Common myeloid progenitor, CD34-positive (primary cell): Measurements from ENCODE around the gene GHRHR.

Experiments used
- CTCF ChIA-PET: fragments of 350-600 bp; sonication (Branson Sonifier 250); formaldehyde crosslinking; loops from one replicate; lab custom pipeline; 2021; ENCODE audit warnings: antibody characterized with exemption; lab: Charles Lee
- POLR2A ChIA-PET: fragments of 350-600 bp; sonication (Branson Sonifier 250); formaldehyde crosslinking; loops from one replicate; lab custom pipeline; 2021; ENCODE audit warnings: antibody characterized with exemption; lab: Charles Lee
- DNase-seq, 3 donors: peaks; one replicate each; pipeline versions ENCODE4 v3.0.0 to v3.0.0-alpha.2; 2013
- H3K27ac ChIP-seq, 2 experiments: 1 replicate in 1 of 2; 2 replicates in 1 of 2; pipeline ENCODE4 v1.7.0; 2013; ENCODE audit warnings: inconsistent platforms in 2 of 2, low read length in 2 of 2, mild to moderate bottlenecking in 2 of 2, low read depth in 1 of 2, moderate library complexity in 1 of 2; ENCODE audit not compliant: severe bottlenecking in 2 of 2, insufficient read depth in 1 of 2, poor library complexity in 1 of 2
- H3K27me3 ChIP-seq, 5 experiments: replicated peaks in 2 of 5; 1 replicate in 3 of 5; 2 replicates in 2 of 5; pipeline versions ENCODE4 v1.6.1 to v1.7.0; 2013; ENCODE audit warnings: low read length in 4 of 5, mild to moderate bottlenecking in 2 of 5, moderate library complexity in 2 of 5, inconsistent platforms in 1 of 5; ENCODE audit not compliant: insufficient read depth in 5 of 5, control insufficient read depth in 4 of 5
- H3K36me3 ChIP-seq, 4 experiments: 1 replicate in 2 of 4; 2 replicates in 2 of 4; pipeline versions ENCODE4 v1.6.1 to v1.7.0; 2013; ENCODE audit warnings: low read length in 3 of 4, control low read depth in 1 of 4, mild to moderate bottlenecking in 1 of 4; ENCODE audit not compliant: control insufficient read depth in 4 of 4, insufficient read depth in 4 of 4
- H3K4me1 ChIP-seq, 4 experiments: 1 replicate in 3 of 4; 2 replicates in 1 of 4; pipeline versions ENCODE4 v1.6.1 to v1.7.1; 2013; ENCODE audit warnings: low read length in 3 of 4, mild to moderate bottlenecking in 3 of 4, control low read depth in 1 of 4, inconsistent platforms in 1 of 4, moderate library complexity in 1 of 4; ENCODE audit not compliant: control insufficient read depth in 4 of 4, insufficient read depth in 4 of 4; ENCODE audit errors: control extremely low read depth in 1 of 4
- H3K4me3 ChIP-seq, 7 experiments: 1 replicate in 4 of 7; 2 replicates in 3 of 7; pipeline versions ENCODE4 v1.5.1 to v1.7.0; 2013; ENCODE audit warnings: mild to moderate bottlenecking in 7 of 7, low read length in 6 of 7, moderate library complexity in 6 of 7, inconsistent platforms in 2 of 7, low read depth in 2 of 7, control low read depth in 1 of 7; ENCODE audit not compliant: insufficient read depth in 4 of 7, control insufficient read depth in 1 of 7; ENCODE audit errors: extremely low read depth in 1 of 7
- H3K9me3 ChIP-seq, 5 experiments: 1 replicate in 4 of 5; 2 replicates in 1 of 5; pipeline versions ENCODE4 v1.6.1 to v1.7.1; 2013; ENCODE audit warnings: low read length in 4 of 5, mild to moderate bottlenecking in 2 of 5, inconsistent platforms in 1 of 5, low read depth in 1 of 5, moderate library complexity in 1 of 5; ENCODE audit not compliant: control insufficient read depth in 4 of 5, insufficient read depth in 2 of 5; ENCODE audit errors: control extremely low read depth in 1 of 5
- WGBS: methylation state at CpG from one replicate; pipeline ENCODE4 v1.1.5; 2013; ENCODE audit not compliant: insufficient coverage; 5-methylcytosine and 5-hydroxymethylcytosine counted together

GHRHR gene

DNA sequence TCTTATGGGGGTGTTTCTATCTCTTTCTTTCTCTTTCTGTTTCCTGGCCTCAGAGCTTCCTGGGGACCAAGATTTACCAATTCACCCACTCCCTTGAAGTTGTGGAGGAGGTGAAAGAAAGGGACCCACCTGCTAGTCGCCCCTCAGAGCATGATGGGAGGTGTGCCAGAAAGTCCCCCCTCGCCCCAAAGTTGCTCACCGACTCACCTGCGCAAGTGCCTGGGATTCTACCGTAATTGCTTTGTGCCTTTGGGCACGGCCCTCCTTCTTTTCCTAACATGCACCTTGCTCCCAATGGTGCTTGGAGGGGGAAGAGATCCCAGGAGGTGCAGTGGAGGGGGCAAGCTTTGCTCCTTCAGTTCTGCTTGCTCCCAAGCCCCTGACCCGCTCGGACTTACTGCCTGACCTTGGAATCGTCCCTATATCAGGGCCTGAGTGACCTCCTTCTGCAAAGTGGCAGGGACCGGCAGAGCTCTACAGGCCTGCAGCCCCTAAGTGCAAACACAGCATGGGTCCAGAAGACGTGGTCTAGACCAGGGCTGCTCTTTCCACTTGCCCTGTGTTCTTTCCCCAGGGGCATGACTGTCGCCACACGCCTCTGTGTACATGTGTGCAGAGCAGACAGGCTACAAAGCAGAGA is 39.9 kb upstream of the GHRHR start:
- DNase-seq, result no peak
- Histone ChIP-seq H3K4me1 (peaks cover 0 to 4% (median 1%) of the 10 kb centered on the region in 4 experiments), H3K9me3 (peaks cover 0 to 10% (median 0%) of the 10 kb centered on the region in 5 experiments), H3K36me3 (no peaks in the 10 kb centered on the region), H3K4me3 (no peak overlapping the region), H3K27me3 (no peaks in the 10 kb centered on the region), H3K27ac (no peak overlapping the region)
- CTCF ChIA-PET, result interaction anchor here (1.2 to 1.8 kb wide), 3 partner anchors 10 to 60 kb away, joined by 3 to 5 read pairs (median 5); no protein-coding TSS in a partner anchor
- WGBS, result 100% methylated on average over 7 of the region's 13 CpGs
- POLR2A ChIA-PET, result no interaction called here

DNA sequence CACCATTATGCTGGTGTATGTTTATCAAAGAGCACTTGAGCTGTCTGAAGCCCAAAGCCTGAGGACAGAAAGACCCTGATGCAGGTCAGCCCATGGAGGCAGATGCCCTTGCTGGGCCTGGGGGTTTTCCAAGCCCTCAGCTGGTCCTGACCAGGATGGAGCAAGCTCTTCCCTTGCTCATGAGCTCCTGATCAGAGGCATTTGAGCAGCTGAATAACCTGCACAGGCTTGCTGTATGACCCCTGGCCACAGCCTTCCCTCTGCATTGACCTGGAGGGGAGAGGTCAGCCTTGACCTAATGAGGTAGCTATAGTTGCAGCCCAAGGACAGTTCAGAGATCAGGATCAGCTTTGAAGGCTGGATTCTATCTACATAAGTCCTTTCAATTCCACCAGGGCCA is 39.1 kb upstream of the GHRHR start:
- H3K36me3 ChIP-seq, result no peaks in the 10 kb centered on the region
- DNase-seq, result no peak
- peaks cover 0 to 4% (median 1%) of the 10 kb centered on the region in 4 experiments for H3K4me1 ChIP-seq
- H3K27ac ChIP-seq, result no peak overlapping the region
- POLR2A ChIA-PET, result no interaction called here
- H3K9me3 ChIP-seq, result peaks cover 0 to 10% (median 0%) of the 10 kb centered on the region in 5 experiments
- peaks cover 0 to 1% (median 0%) of the 10 kb centered on the region in 5 experiments for H3K27me3 ChIP-seq
- no peak overlapping the region for H3K4me3 ChIP-seq
- CTCF ChIA-PET, result interaction anchor here (1.5 to 1.8 kb wide), 2 partner anchors 9 to 14 kb away, joined by 5 read pairs; no protein-coding TSS in a partner anchor

DNA sequence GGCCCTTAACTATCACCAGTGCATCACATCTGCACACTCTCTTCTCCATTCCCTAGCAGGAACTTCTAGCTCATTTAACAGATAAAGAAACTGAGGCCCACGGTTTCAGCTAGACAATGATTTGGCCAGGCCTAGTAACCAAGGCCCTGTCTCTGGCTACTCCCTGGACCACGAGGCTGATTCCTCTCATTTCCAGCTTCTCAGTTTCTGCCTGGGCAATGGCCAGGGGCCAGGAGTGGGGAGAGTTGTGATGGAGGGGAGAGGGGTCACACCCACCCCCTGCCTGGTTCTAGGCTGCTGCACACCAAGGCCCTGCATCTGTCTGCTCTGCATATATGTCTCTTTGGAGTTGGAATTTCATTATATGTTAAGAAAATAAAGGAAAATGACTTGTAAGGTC is 38.6 kb upstream of the GHRHR start:
- Histone ChIP-seq H3K27ac (no peak overlapping the region), H3K27me3 (peaks cover 0 to 1% (median 0%) of the 10 kb centered on the region in 5 experiments), H3K36me3 (no peaks in the 10 kb centered on the region), H3K4me1 (peaks cover 0 to 4% (median 1%) of the 10 kb centered on the region in 4 experiments), H3K4me3 (no peak overlapping the region), H3K9me3 (peaks cover 0 to 10% (median 0%) of the 10 kb centered on the region in 5 experiments)
- no peak for DNase-seq
- CTCF ChIA-PET, result interaction anchor here (1.5 to 1.8 kb wide), 2 partner anchors 8 to 13 kb away, joined by 5 read pairs; no protein-coding TSS in a partner anchor
- POLR2A ChIA-PET, result no interaction called here
- WGBS, result 80% methylated on average over 1 of the region's 2 CpGs

DNA sequence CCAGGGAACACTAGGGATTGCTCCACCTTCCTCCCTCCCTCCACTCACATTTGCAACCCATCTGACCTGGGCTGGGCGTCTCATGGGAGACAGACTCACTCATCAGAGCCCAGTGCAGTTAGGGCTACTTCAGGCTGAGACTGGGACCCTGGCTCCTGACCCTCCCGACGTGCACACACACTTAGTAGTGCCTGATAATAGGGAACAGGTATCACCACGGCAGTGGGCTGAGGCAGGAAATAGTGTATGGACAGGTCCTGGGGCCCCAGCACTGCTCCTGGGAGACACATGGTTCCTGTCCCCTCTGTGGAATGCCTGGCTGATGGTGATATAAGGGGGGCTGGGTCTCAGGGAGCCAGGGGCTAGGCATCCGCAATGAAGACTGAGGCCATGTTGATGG is 37.8 kb upstream of the GHRHR start:
- DNase-seq, result no peak
- Histone ChIP-seq H3K9me3 (peaks cover 0 to 10% (median 0%) of the 10 kb centered on the region in 5 experiments), H3K4me1 (peaks cover 0 to 4% (median 1%) of the 10 kb centered on the region in 4 experiments), H3K27me3 (peaks cover 0 to 1% (median 0%) of the 10 kb centered on the region in 5 experiments), H3K27ac (no peak overlapping the region), H3K4me3 (no peak overlapping the region), H3K36me3 (no peaks in the 10 kb centered on the region)
- ChIA-PET CTCF (no interaction called here), POLR2A (no interaction called here)
- 84% methylated on average over 5 of the region's 5 CpGs for WGBS

DNA sequence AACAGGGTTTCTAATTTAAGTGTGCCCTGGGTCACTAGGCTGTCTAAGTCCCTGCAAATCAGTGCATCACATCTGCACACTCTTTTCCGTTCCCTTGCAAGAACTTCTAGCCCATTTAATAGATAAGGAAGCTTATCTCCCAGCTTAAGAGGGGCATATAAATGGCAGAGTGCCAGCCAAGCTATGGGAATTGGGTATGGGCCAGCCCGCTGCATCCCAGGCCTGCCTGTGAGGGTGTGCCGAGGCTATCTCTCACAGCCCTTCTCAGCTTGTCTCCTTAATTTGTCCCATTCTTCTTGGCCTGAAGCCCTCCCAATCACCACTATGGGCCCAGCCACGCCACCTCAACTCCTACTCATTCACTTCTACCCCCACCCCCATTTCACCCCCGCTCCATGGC is 37.4 kb upstream of the GHRHR start:
- Histone ChIP-seq H3K4me1 (peaks cover 0 to 4% (median 1%) of the 10 kb centered on the region in 4 experiments), H3K4me3 (no peak overlapping the region), H3K36me3 (no peaks in the 10 kb centered on the region), H3K27me3 (peaks cover 0 to 1% (median 0%) of the 10 kb centered on the region in 5 experiments), H3K27ac (no peak overlapping the region), H3K9me3 (peaks cover 0 to 10% (median 0%) of the 10 kb centered on the region in 5 experiments)
- ChIA-PET CTCF (no interaction called here), POLR2A (no interaction called here)
- WGBS, result 80% methylated on average over 2 of the region's 5 CpGs
- peak; percentile 56 to 81 (median 67) for DNase-seq

DNA sequence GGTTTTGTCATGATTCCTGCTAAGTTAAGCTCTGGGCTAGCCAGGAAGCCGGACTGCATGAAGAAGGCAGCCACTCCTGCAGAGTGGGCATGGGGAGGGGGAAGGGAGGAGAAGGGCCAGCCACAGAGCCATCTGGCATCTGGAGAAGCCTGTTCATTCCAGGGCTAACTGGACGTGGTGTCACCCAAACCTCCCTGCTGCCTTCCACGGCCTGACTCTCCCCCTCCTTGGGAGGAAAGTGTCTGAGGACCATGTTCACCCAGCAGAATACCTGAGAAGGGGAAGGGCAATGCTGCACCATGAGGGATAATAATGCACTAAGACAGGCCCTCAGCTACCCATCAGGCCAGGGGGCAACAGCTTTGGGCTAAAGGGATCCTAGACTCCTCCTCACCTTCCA is 36.7 kb upstream of the GHRHR start:
- WGBS, result 97% methylated on average over 3 of the region's 3 CpGs
- no peak for DNase-seq
- Histone ChIP-seq H3K27me3 (peaks cover 0 to 2% (median 0%) of the 10 kb centered on the region in 5 experiments), H3K4me1 (peaks cover 0 to 4% (median 1%) of the 10 kb centered on the region in 4 experiments), H3K4me3 (no peak overlapping the region), H3K9me3 (peaks cover 0 to 10% (median 0%) of the 10 kb centered on the region in 5 experiments), H3K36me3 (no peaks in the 10 kb centered on the region), H3K27ac (no peak overlapping the region)
- POLR2A ChIA-PET, result no interaction called here
- CTCF ChIA-PET, result no interaction called here

DNA sequence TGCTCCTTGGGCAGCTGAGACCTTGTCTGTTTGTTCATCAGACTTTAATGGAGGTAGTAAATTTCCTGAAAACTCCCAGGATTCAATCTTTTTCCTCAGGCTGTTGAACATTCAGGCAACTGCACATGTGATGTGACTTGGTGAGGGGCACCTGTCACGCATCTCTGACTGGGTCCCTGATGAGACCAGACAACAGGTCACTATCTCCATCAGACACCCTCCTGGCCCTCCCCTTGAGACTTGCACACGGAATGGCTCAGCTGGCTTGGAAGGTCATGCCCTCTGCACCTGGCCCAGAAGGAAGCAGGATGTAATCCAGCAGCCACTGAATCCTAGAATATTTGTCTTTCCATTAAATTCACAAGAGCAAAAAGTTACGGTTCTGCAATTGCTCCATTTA is 36.2 kb upstream of the GHRHR start:
- Histone ChIP-seq H3K27ac (no peak overlapping the region), H3K36me3 (no peaks in the 10 kb centered on the region), H3K4me3 (no peak overlapping the region), H3K4me1 (peaks cover 0 to 4% (median 1%) of the 10 kb centered on the region in 4 experiments), H3K27me3 (peaks cover 0 to 2% (median 0%) of the 10 kb centered on the region in 5 experiments), H3K9me3 (peaks cover 0 to 10% (median 0%) of the 10 kb centered on the region in 5 experiments)
- ChIA-PET POLR2A (no interaction called here), CTCF (no interaction called here)
- 93% methylated on average over 3 of the region's 3 CpGs for WGBS
- DNase-seq, result no peak
